HepG2 (cell line): ENCODE data around the gene KLHL17. TPM values are rescaled to one million over a fixed set of nuclear protein-coding genes. Genes with fewer than 3 reads are reported as not detected.

Source experiments
- ATAC-seq: fragments of 200-7000 bp; cut with Tn5 transposase; 3 replicates; pipeline ENCODE4 v1.9.1; 2020; ENCODE audit warnings: mild to moderate bottlenecking, moderate library complexity
- BruUV-seq: library from RNA; stranded (reverse); fragments of 400-500 nt; replicated peaks from 2 replicates; lab custom pipeline; 2021; lab: Mats Ljungman, UMichigan
- CTCF ChIA-PET: fragments of 300-600 bp; formaldehyde crosslinking; extraction: SDS; loops from one replicate; lab custom pipeline; 2021; ENCODE audit warnings: low total read pairs, inconsistent platforms, low intra/inter-chr PET ratio; lab: Yijun Ruan, JAX
- POLR2A ChIA-PET: fragments of 350-600 bp; sonication (Branson Sonifier 250); formaldehyde crosslinking; loops from one replicate; lab custom pipeline; 2020; ENCODE audit warnings: antibody characterized with exemption, inconsistent platforms; lab: Yijun Ruan, JAX
- DNase-seq: peaks from one replicate; pipeline ENCODE4 v3.0.0-alpha.2; 2015; ENCODE audit warnings: low spot score
- FAIRE-seq: peaks from 3 replicates; lab custom pipeline; 2011; peaks lifted over from hg19 to GRCh38; lab: Jason Lieb, UNC
- H2AFZ ChIP-seq: one replicate; pipeline ENCODE4 v1.6.1; 2011; ENCODE audit warnings: low read length, inconsistent platforms
- H3K27ac ChIP-seq: fragments of 300-600 bp; 3 replicates; pipeline ENCODE4 v1.8.0; 2011; ENCODE audit warnings: mixed run types, mild to moderate bottlenecking, mixed read lengths, low read length, inconsistent platforms; ENCODE audit not compliant: insufficient read depth; ENCODE audit errors: extremely low read length
- H3K27me3 ChIP-seq, 2 experiments: fragments of 200-600 bp in 1 of 2; 2 replicates in 1 of 2; 3 replicates in 1 of 2; pipeline versions ENCODE4 v1.6.0 to v1.8.0; 2011; ENCODE audit warnings: low read length in 2 of 2, mild to moderate bottlenecking in 2 of 2, moderate library complexity in 2 of 2, inconsistent platforms in 1 of 2; ENCODE audit not compliant: insufficient read depth in 2 of 2, control insufficient read depth in 1 of 2
- H3K36me3 ChIP-seq, 2 experiments: fragments of 200-600 bp in 1 of 2; replicated peaks in 1 of 2; 2 replicates in 1 of 2; 3 replicates in 1 of 2; pipeline versions ENCODE4 v1.5.1 to v1.8.0; 2011; ENCODE audit warnings: low read length in 2 of 2, inconsistent platforms in 1 of 2; ENCODE audit not compliant: insufficient read depth in 2 of 2, control insufficient read depth in 1 of 2
- H3K4me1 ChIP-seq: 2 replicates; pipeline ENCODE4 v1.5.1; 2012; ENCODE audit warnings: low read length, inconsistent platforms; ENCODE audit not compliant: insufficient read depth
- H3K4me2 ChIP-seq: 2 replicates; pipeline ENCODE4 v1.6.0; 2011; ENCODE audit warnings: low read depth, low read length, inconsistent platforms
- H3K4me3 ChIP-seq, 3 experiments: fragments of 200-600 bp in 1 of 3; sonication (generic), shearing (Covaris generic) in 1 of 3; replicated peaks in 1 of 3; 2 replicates each; pipeline ENCODE4 v1.5.1; 2011 to 2016; ENCODE audit warnings: low read length in 3 of 3, inconsistent platforms in 2 of 3, low read depth in 2 of 3, mild to moderate bottlenecking in 2 of 3, control low read depth in 1 of 3, mixed read lengths in 1 of 3; ENCODE audit not compliant: insufficient read depth in 1 of 3
- H3K79me2 ChIP-seq: one replicate; pipeline ENCODE4 v1.6.1; 2011; ENCODE audit warnings: low read length, inconsistent platforms; ENCODE audit not compliant: insufficient read depth
- H3K9ac ChIP-seq: 2 replicates; pipeline ENCODE4 v1.6.0; 2011; ENCODE audit warnings: mild to moderate bottlenecking, low read depth, low read length, inconsistent platforms; ENCODE audit not compliant: insufficient read depth
- H3K9me3 ChIP-seq: 2 replicates; pipeline ENCODE4 v1.5.1; 2012; ENCODE audit warnings: mild to moderate bottlenecking, low read length
- H4K20me1 ChIP-seq: 2 replicates; pipeline ENCODE4 v1.6.0; 2011; ENCODE audit warnings: inconsistent platforms, mild to moderate bottlenecking, low read length, moderate library complexity; ENCODE audit not compliant: insufficient read depth
- AGO1 ChIP-seq: fragments of 200-400 bp; formaldehyde crosslinking; IDR thresholded peaks from 2 replicates; pipeline ENCODE4 v1.6.1; 2017; ENCODE audit warnings: mild to moderate bottlenecking, low read depth, low read length, moderate library complexity; ENCODE audit not compliant: poor library complexity, severe bottlenecking
- ARNTL ChIP-seq: sonication (generic); formaldehyde crosslinking; IDR thresholded peaks from 2 replicates; pipeline ENCODE4 v1.4.0; 2020; ENCODE audit warnings: mild to moderate bottlenecking, missing genetic modification reagents
- EED ChIP-seq: sonication (generic); formaldehyde crosslinking; IDR thresholded peaks from 2 replicates; pipeline ENCODE4 v1.5.0; 2020; ENCODE audit warnings: mild to moderate bottlenecking, missing genetic modification reagents
- FOSL2 ChIP-seq: sonication (generic); formaldehyde crosslinking; IDR thresholded peaks from 2 replicates; pipeline ENCODE4 v1.4.0; 2020; ENCODE audit warnings: missing genetic modification reagents
- NFE2L2 ChIP-seq: fragments of 150-350 bp; IDR thresholded peaks from 2 replicates; pipeline ENCODE4 v1.6.1; 2014; ENCODE audit warnings: low read length
- PRMT3 ChIP-seq: sonication (generic); formaldehyde crosslinking; IDR thresholded peaks from 2 replicates; pipeline ENCODE4 v1.8.1; 2022; ENCODE audit warnings: low read depth, mild to moderate bottlenecking, moderate library complexity, missing genetic modification reagents, borderline replicate concordance
- RBFOX2 ChIP-seq: fragments of 200-400 bp; formaldehyde crosslinking; IDR thresholded peaks from 2 replicates; pipeline ENCODE4 v1.6.1; 2017; ENCODE audit warnings: low read depth, mild to moderate bottlenecking, low read length
- SNAPC4 ChIP-seq: sonication (generic); formaldehyde crosslinking; IDR thresholded peaks from 2 replicates; pipeline ENCODE4 v1.4.0; 2020; ENCODE audit warnings: mild to moderate bottlenecking, missing genetic modification reagents
- TRIM24 ChIP-seq: sonication (generic); formaldehyde crosslinking; IDR thresholded peaks from 2 replicates; pipeline ENCODE4 v1.8.0; 2022; ENCODE audit warnings: mild to moderate bottlenecking, missing genetic modification reagents
- WIZ ChIP-seq: sonication (generic); formaldehyde crosslinking; IDR thresholded peaks from 2 replicates; pipeline ENCODE4 v1.5.1; 2020; ENCODE audit warnings: mild to moderate bottlenecking, missing genetic modification reagents
- ZNF234 ChIP-seq: sonication (generic); formaldehyde crosslinking; conservative IDR thresholded peaks from 2 replicates; pipeline ENCODE4 v1.5.1; 2020; ENCODE audit warnings: mild to moderate bottlenecking, missing genetic modification reagents
- ZNF547 ChIP-seq: sonication (generic); formaldehyde crosslinking; IDR thresholded peaks from 2 replicates; pipeline ENCODE4 v1.5.1; 2020; ENCODE audit warnings: mild to moderate bottlenecking, missing genetic modification reagents
- ZNF552 ChIP-seq: sonication (generic); formaldehyde crosslinking; IDR thresholded peaks from 2 replicates; pipeline ENCODE4 v1.9.0; 2022; ENCODE audit warnings: missing genetic modification reagents, mild to moderate bottlenecking, borderline replicate concordance
- ZNF572 ChIP-seq: sonication (generic); formaldehyde crosslinking; IDR thresholded peaks from 2 replicates; pipeline ENCODE4 v1.5.1; 2020; ENCODE audit warnings: mild to moderate bottlenecking, missing genetic modification reagents
- ZNF607 ChIP-seq: sonication (generic); formaldehyde crosslinking; IDR thresholded peaks from 2 replicates; pipeline ENCODE4 v1.5.1; 2020; ENCODE audit warnings: missing genetic modification reagents, mild to moderate bottlenecking, borderline replicate concordance
- ZNF616 ChIP-seq: sonication (generic); formaldehyde crosslinking; IDR thresholded peaks from 2 replicates; pipeline ENCODE4 v1.5.0; 2020; ENCODE audit warnings: low read depth, mild to moderate bottlenecking, missing genetic modification reagents
- ZNF691 ChIP-seq: sonication (generic); formaldehyde crosslinking; IDR thresholded peaks from 2 replicates; pipeline ENCODE4 v1.4.0; 2020; ENCODE audit warnings: missing genetic modification reagents, low read depth, mild to moderate bottlenecking, borderline replicate concordance
- ZNF709 ChIP-seq: sonication (generic); formaldehyde crosslinking; IDR thresholded peaks from 2 replicates; pipeline ENCODE4 v1.5.0; 2020; ENCODE audit warnings: mild to moderate bottlenecking, missing genetic modification reagents
- ZNF776 ChIP-seq: sonication (generic); formaldehyde crosslinking; IDR thresholded peaks from 2 replicates; pipeline ENCODE4 v1.4.0; 2020; ENCODE audit warnings: mild to moderate bottlenecking, missing genetic modification reagents
- ZNF790 ChIP-seq: sonication (generic); formaldehyde crosslinking; IDR thresholded peaks from 2 replicates; pipeline ENCODE4 v1.8.0; 2022; ENCODE audit warnings: missing genetic modification reagents, mild to moderate bottlenecking, borderline replicate concordance
- WGBS: methylation state at CpG from one replicate; pipeline ENCODE4 v1.1.6; 2017; ENCODE audit warnings: low lambda C conversion rate; 5-methylcytosine and 5-hydroxymethylcytosine counted together
- in situ Hi-C: cut with HindIII; loops from 2 replicates; pipeline ENCODE4 v1.10.0; 2017; ENCODE audit warnings: low pct_unique_long_range_greater_than_20kb; ENCODE audit not compliant: extremely low pct_ligation_motif_present
- intact Hi-C: fragments of 100-400 bp; cut with micrococcal nuclease; formaldehyde crosslinking; loops from one replicate; pipeline ENCODE4 v1.10.0; 2022; ENCODE audit not compliant: unreplicated experiment
- polyA plus RNA-seq, 8 experiments: library from polyadenylated mRNA; depleted of rRNA in 3 of 8; stranded (reverse) in 7 of 8; unstranded in 1 of 8; fragments of >200 nt; fragmentation: Illumina TruSeq in 4 of 8; extraction: Trizol in 4 of 8; gene quantifications; 2 replicates each; pipeline versions ENCODE4 v1.2.1 to v1.2.3, GENCODE V29; 2011 to 2016; ENCODE audit warnings: low read depth in 4 of 8, missing spikeins in 1 of 8, mixed read lengths in 1 of 8; ENCODE audit not compliant: insufficient read depth in 1 of 8
- total RNA-seq, 5 experiments: library from RNA; depleted of rRNA; stranded (reverse); fragments of >200 nt; fragmentation: Illumina TruSeq; extraction: Trizol; gene quantifications; 2 replicates each; pipeline ENCODE4 v1.2.3, GENCODE V29; 2016; ENCODE audit warnings: low read depth in 1 of 5

The KLHL17 gene
- total and polyA plus RNA-seq, 2 of the 13 experiments (the other 11 are each of a cell fraction or from before 2014, with no cell fraction given): 9.3 to 24.7 TPM

GRCh38 chr1:1005774-1006304, 45.5 kb downstream of the KLHL17 start:
- H3K79me2 ChIP-seq: peaks cover 12% of the 10 kb centered on the region
- POLR2A ChIA-PET: interaction anchor here (0.7 to 4.1 kb wide), 15 partner anchors 8 to 281 kb away, joined by 3 to 61 read pairs (median 4); partner anchors contain the start of genes AGRN, ISG15 and UBE2J2
- H3K4me2 ChIP-seq: peak overlapping the region; percentile 87
- TSS peak; percentile 70 for BruUV-seq
- intact Hi-C loops: loop anchor here (10.0 kb wide), 1 partner anchor 229 kb away; the partner anchor contains the start of genes B3GALT6 and SDF4
- no peaks in the 10 kb centered on the region for H3K36me3 ChIP-seq
- no peak for FAIRE-seq
- no peaks in the 10 kb centered on the region for H4K20me1 ChIP-seq
- CTCF ChIA-PET: no interaction called here
- H3K9ac ChIP-seq: peak overlapping the region; percentile 77
- DNase-seq: no peak
- WGBS: 7% methylated on average over 3 of the region's 23 CpGs
- H3K27me3 ChIP-seq: no peaks in the 10 kb centered on the region
- H2AFZ ChIP-seq: no peak overlapping the region
- H3K9me3 ChIP-seq: no peaks in the 10 kb centered on the region
- H3K4me3 ChIP-seq: peak overlapping the region; percentile 56 to 77 (median 70)
- ATAC-seq: peak; percentile 17
- peaks cover 54% of the 10 kb centered on the region for H3K4me1 ChIP-seq
- in situ Hi-C loops: no loop called here
- peak overlapping the region; percentile 88 for H3K27ac ChIP-seq
- TF ChIP-seq WIZ (CRISPR knock-in tag) (no peak), NFE2L2 (no peak), ZNF572 (CRISPR knock-in tag) (peak; percentile 53; the same call in 1 of the 2 replicates), EED (CRISPR knock-in tag) (peak; percentile 19; the same call in 1 of the 2 replicates), ZNF790 (CRISPR knock-in tag) (peak; percentile 16; the same call in 1 of the 2 replicates), ZNF776 (CRISPR knock-in tag) (0 out of 2 replicates have a peak, but pooled peaks have one; percentile 54), RBFOX2 (peak; percentile 72), FOSL2 (no peak), TRIM24 (CRISPR knock-in tag) (no peak), ZNF691 (CRISPR knock-in tag) (no peak), ZNF616 (CRISPR knock-in tag) (no peak), AGO1 (peak; percentile 82), ZNF547 (CRISPR knock-in tag) (peak; percentile 28; the same call in 1 of the 2 replicates), ZNF552 (CRISPR knock-in tag) (0 out of 2 replicates have a peak, but pooled peaks have one; percentile 14), SNAPC4 (CRISPR knock-in tag) (0 out of 2 replicates have a peak, but pooled peaks have one; percentile 37), ZNF234 (CRISPR knock-in tag) (peak; percentile 93; the same call in 1 of the 2 replicates), ARNTL (CRISPR knock-in tag) (no peak), ZNF607 (CRISPR knock-in tag) (peak; percentile 55), PRMT3 (CRISPR knock-in tag) (no peak), ZNF709 (CRISPR knock-in tag) (0 out of 2 replicates have a peak, but pooled peaks have one; percentile 26)
